Measurements from ENCODE around the gene GLIPR2.
A peak's percentile ranks its signal among the peaks of the same experiment; 100 is the strongest.
"Not testable (repeated sequence)": the region's sequence is repeated elsewhere in the genome, so short reads cannot be mapped to it uniquely, and the experiment has no call there.

GLIPR2 gene

GRCh38 chr9:36158122-36158521 is 21.6 kb downstream of the GLIPR2 start:
- H3K4me1 ChIP-seq (ENCODE audit: insufficient read depth, low read length) = peaks cover 10% of the 10 kb centered on the region; the same call in 1 of the 2 replicates

GRCh38 chr9:36158917-36159316 is 22.4 kb downstream of the GLIPR2 start:
- no peak overlapping the region for H3K4me3 ChIP-seq (ENCODE audit: low read length)
- peaks cover 4% of the 10 kb centered on the region; the same call in 1 of the 2 replicates for H3K36me3 ChIP-seq (ENCODE audit: insufficient read depth, low read depth, low read length)
- peaks cover 14% of the 10 kb centered on the region; the same call in 1 of the 2 replicates for H3K4me1 ChIP-seq (ENCODE audit: insufficient read depth, low read length)
- no peak overlapping the region for H3K9ac ChIP-seq (ENCODE audit: low read depth, low read length)
- H3K9me3 ChIP-seq (ENCODE audit: insufficient read depth, low read depth, low read length) = peaks cover 7% of the 10 kb centered on the region
- H3K27me3 ChIP-seq (ENCODE audit: insufficient read depth, low read length) = no peaks in the 10 kb centered on the region
- H3K27ac ChIP-seq (ENCODE audit: low read length) = no peak overlapping the region

More at GRCh38 chr9:36158122-36158521, 21.6 kb downstream of the GLIPR2 start:
- Histone ChIP-seq H3K27ac (ENCODE audit: low read length) (no peak overlapping the region), H3K27me3 (ENCODE audit: insufficient read depth, low read length) (no peaks in the 10 kb centered on the region), H3K9me3 (ENCODE audit: insufficient read depth, low read depth, low read length) (peaks cover 7% of the 10 kb centered on the region), H3K36me3 (ENCODE audit: insufficient read depth, low read depth, low read length) (peaks cover 4% of the 10 kb centered on the region; the same call in 1 of the 2 replicates), H3K9ac (ENCODE audit: low read depth, low read length) (no peak overlapping the region), H3K4me3 (ENCODE audit: low read length) (no peak overlapping the region)

GRCh38 chr9:36159509-36159908 is 23.0 kb downstream of the GLIPR2 start:
- H3K27ac ChIP-seq (ENCODE audit: low read length); H3K9me3 ChIP-seq (ENCODE audit: insufficient read depth, low read depth, low read length); H3K36me3 ChIP-seq (ENCODE audit: insufficient read depth, low read depth, low read length); H3K27me3 ChIP-seq (ENCODE audit: insufficient read depth, low read length); H3K4me3 ChIP-seq (ENCODE audit: low read length); H3K9ac ChIP-seq (ENCODE audit: low read depth, low read length): not testable (repeated sequence)
- peaks cover 20% of the 10 kb centered on the region; the same call in 1 of the 2 replicates for H3K4me1 ChIP-seq (ENCODE audit: insufficient read depth, low read length)

- H3K36me3 ChIP-seq (ENCODE audit: insufficient read depth, low read depth, low read length); H3K9ac ChIP-seq (ENCODE audit: low read depth, low read length): not testable (repeated sequence)
These were observed 23.6 kb downstream of the GLIPR2 start for GRCh38 chr9:36160126-36160525.

GRCh38 chr9:36161187-36161586 is 24.7 kb downstream of the GLIPR2 start:
- Histone ChIP-seq H3K9me3 (ENCODE audit: insufficient read depth, low read depth, low read length) (peaks cover 6% of the 10 kb centered on the region), H3K9ac (ENCODE audit: low read depth, low read length) (no peak overlapping the region), H3K36me3 (ENCODE audit: insufficient read depth, low read depth, low read length) (peaks cover 4% of the 10 kb centered on the region; the same call in 1 of the 2 replicates), H3K4me3 (ENCODE audit: low read length) (no peak overlapping the region), H3K27me3 (ENCODE audit: insufficient read depth, low read length) (no peaks in the 10 kb centered on the region), H3K4me1 (ENCODE audit: insufficient read depth, low read length) (peaks cover 23% of the 10 kb centered on the region; the same call in 1 of the 2 replicates), H3K27ac (ENCODE audit: low read length) (no peak overlapping the region)

More at GRCh38 chr9:36160126-36160525, 23.6 kb downstream of the GLIPR2 start:
- H3K9me3 ChIP-seq (ENCODE audit: insufficient read depth, low read depth, low read length); H3K4me3 ChIP-seq (ENCODE audit: low read length); H3K27ac ChIP-seq (ENCODE audit: low read length); H3K27me3 ChIP-seq (ENCODE audit: insufficient read depth, low read length): not testable (repeated sequence)
- H3K4me1 ChIP-seq (ENCODE audit: insufficient read depth, low read length) = peaks cover 23% of the 10 kb centered on the region; the same call in 1 of the 2 replicates

- Histone ChIP-seq H3K27me3 (ENCODE audit: insufficient read depth, low read length) (no peaks in the 10 kb centered on the region), H3K27ac (ENCODE audit: low read length) (peak overlapping the region; percentile 82), H3K4me3 (ENCODE audit: low read length) (peak overlapping the region; percentile 16; the same call in 1 of the 2 replicates), H3K9ac (ENCODE audit: low read depth, low read length) (peak overlapping the region; percentile 61; the same call in 1 of the 2 replicates), H3K4me1 (ENCODE audit: insufficient read depth, low read length) (peaks cover 23% of the 10 kb centered on the region; the same call in 1 of the 2 replicates), H3K9me3 (ENCODE audit: insufficient read depth, low read depth, low read length) (no peaks in the 10 kb centered on the region), H3K36me3 (ENCODE audit: insufficient read depth, low read depth, low read length) (no peaks in the 10 kb centered on the region)
These were observed 25.7 kb downstream of the GLIPR2 start for GRCh38 chr9:36162211-36162738.

- H3K4me3 ChIP-seq (ENCODE audit: low read length) = peak overlapping the region; percentile 34; the same call in 1 of the 2 replicates
- H3K36me3 ChIP-seq (ENCODE audit: insufficient read depth, low read depth, low read length) = no peaks in the 10 kb centered on the region
- H3K4me1 ChIP-seq (ENCODE audit: insufficient read depth, low read length) = peaks cover 23% of the 10 kb centered on the region; the same call in 1 of the 2 replicates
- H3K27ac ChIP-seq (ENCODE audit: low read length) = peak overlapping the region; percentile 80
- no peaks in the 10 kb centered on the region for H3K27me3 ChIP-seq (ENCODE audit: insufficient read depth, low read length)
- peak overlapping the region; percentile 61; the same call in 1 of the 2 replicates for H3K9ac ChIP-seq (ENCODE audit: low read depth, low read length)
- H3K9me3 ChIP-seq (ENCODE audit: insufficient read depth, low read depth, low read length) = no peaks in the 10 kb centered on the region
These were observed 26.7 kb downstream of the GLIPR2 start for GRCh38 chr9:36163049-36163785.

GRCh38 chr9:36163786-36164170 is 27.2 kb downstream of the GLIPR2 start:
- Histone ChIP-seq H3K27me3 (ENCODE audit: insufficient read depth, low read length) (no peaks in the 10 kb centered on the region), H3K9ac (ENCODE audit: low read depth, low read length) (peak overlapping the region; percentile 61; the same call in 1 of the 2 replicates)

GRCh38 chr9:36164372-36164771 is 27.8 kb downstream of the GLIPR2 start:
- H3K27ac ChIP-seq (ENCODE audit: low read length) = no peak overlapping the region
- no peaks in the 10 kb centered on the region for H3K9me3 ChIP-seq (ENCODE audit: insufficient read depth, low read depth, low read length)
- peaks cover 23% of the 10 kb centered on the region; the same call in 1 of the 2 replicates for H3K4me1 ChIP-seq (ENCODE audit: insufficient read depth, low read length)
- no peaks in the 10 kb centered on the region for H3K27me3 ChIP-seq (ENCODE audit: insufficient read depth, low read length)
- H3K4me3 ChIP-seq (ENCODE audit: low read length) = no peak overlapping the region
- no peak overlapping the region for H3K9ac ChIP-seq (ENCODE audit: low read depth, low read length)
- no peaks in the 10 kb centered on the region for H3K36me3 ChIP-seq (ENCODE audit: insufficient read depth, low read depth, low read length)

More at GRCh38 chr9:36163786-36164170, 27.2 kb downstream of the GLIPR2 start:
- Histone ChIP-seq H3K4me3 (ENCODE audit: low read length) (peak overlapping the region; percentile 34; the same call in 1 of the 2 replicates), H3K9me3 (ENCODE audit: insufficient read depth, low read depth, low read length) (no peaks in the 10 kb centered on the region), H3K4me1 (ENCODE audit: insufficient read depth, low read length) (peaks cover 23% of the 10 kb centered on the region; the same call in 1 of the 2 replicates), H3K36me3 (ENCODE audit: insufficient read depth, low read depth, low read length) (no peaks in the 10 kb centered on the region), H3K27ac (ENCODE audit: low read length) (peak overlapping the region; percentile 80)

GRCh38 chr9:36164989-36165388 is 28.5 kb downstream of the GLIPR2 start:
- Histone ChIP-seq H3K36me3 (ENCODE audit: insufficient read depth, low read depth, low read length) (no peaks in the 10 kb centered on the region), H3K4me1 (ENCODE audit: insufficient read depth, low read length) (peaks cover 23% of the 10 kb centered on the region; the same call in 1 of the 2 replicates), H3K4me3 (ENCODE audit: low read length) (no peak overlapping the region), H3K9ac (ENCODE audit: low read depth, low read length) (no peak overlapping the region), H3K27ac (ENCODE audit: low read length) (no peak overlapping the region), H3K27me3 (ENCODE audit: insufficient read depth, low read length) (no peaks in the 10 kb centered on the region), H3K9me3 (ENCODE audit: insufficient read depth, low read depth, low read length) (no peaks in the 10 kb centered on the region)

- Histone ChIP-seq H3K4me1 (ENCODE audit: insufficient read depth, low read length) (peaks cover 23% of the 10 kb centered on the region; the same call in 1 of the 2 replicates), H3K27me3 (ENCODE audit: insufficient read depth, low read length) (no peaks in the 10 kb centered on the region), H3K27ac (ENCODE audit: low read length) (no peak overlapping the region), H3K9me3 (ENCODE audit: insufficient read depth, low read depth, low read length) (no peaks in the 10 kb centered on the region), H3K4me3 (ENCODE audit: low read length) (no peak overlapping the region; the same call in 1 of the 2 replicates), H3K9ac (ENCODE audit: low read depth, low read length) (no peak overlapping the region), H3K36me3 (ENCODE audit: insufficient read depth, low read depth, low read length) (no peaks in the 10 kb centered on the region)
These were observed 29.3 kb downstream of the GLIPR2 start for GRCh38 chr9:36165826-36166167.

All from iPS-20b (cell line).